ENCODE results near the gene MAN1A2. TPM values are rescaled to one million over a fixed set of nuclear protein-coding genes. Genes with fewer than 3 reads are reported as not detected.
A peak's percentile ranks its signal among the peaks of the same experiment; 100 is the strongest.
"Not testable (repeated sequence)": the region's sequence is repeated elsewhere in the genome, so short reads cannot be mapped to it uniquely, and the experiment has no call there.

MAN1A2 gene
- total and polyA plus RNA-seq, 5 experiments from 2014 or later, result 13.6 to 62.0 (median 21.9) TPM

- Mint-ChIP-seq H3K27me3 (peaks cover 0 to 8% (median 0%) of the 10 kb centered on the region in 5 donors), H3K4me1 (peaks cover 5 to 28% (median 23%) of the 10 kb centered on the region in 4 donors), H3K9me3 (peaks cover 0 to 3% (median 0%) of the 10 kb centered on the region in 9 donors), H3K4me3 (no peak overlapping the region), H3K36me3 (peaks cover 0 to 4% (median 0%) of the 10 kb centered on the region in 3 donors), H3K27ac (peak overlapping the region in 3 of 10 donors; percentile 3 to 65 (median 8))
- DNase-seq, result peak in 4 of 10 donors; percentile 3 to 33 (median 19)
- peak; percentile 70 to 72 for ATAC-seq
- POLR2A ChIA-PET, result interaction anchor here (2.1 kb wide), 1 partner anchor 27 kb away, joined by 8 read pairs; the partner anchor contains the start of gene MAN1A2
Measured at GRCh38 chr1:117339866-117340700, 27.2 kb upstream of the MAN1A2 start.

- ATAC-seq, result no peak
Measured at GRCh38 chr1:117341123-117341522, 26.1 kb upstream of the MAN1A2 start.

GRCh38 chr1:117342397-117342796, 24.9 kb upstream of the MAN1A2 start:
- no peaks in the 10 kb centered on the region for H3K9me3 Mint-ChIP-seq
- H3K4me1 Mint-ChIP-seq, result peaks cover 5 to 28% (median 25%) of the 10 kb centered on the region in 4 donors
- peaks cover 0 to 6% (median 0%) of the 10 kb centered on the region in 3 donors for H3K36me3 Mint-ChIP-seq
- peak overlapping the region in 2 of 10 donors; percentile 10 to 79 for H3K27ac Mint-ChIP-seq
- H3K27me3 Mint-ChIP-seq, result peaks cover 0 to 10% (median 0%) of the 10 kb centered on the region in 5 donors
- no peak for DNase-seq
- H3K4me3 Mint-ChIP-seq, result peak overlapping the region in 3 of 10 donors; percentile 32 to 52 (median 38)
- no peak for ATAC-seq
- POLR2A ChIA-PET, result interaction anchor here (1.0 to 1.2 kb wide), 2 partner anchors 23 to 25 kb away, joined by 3 read pairs; partner anchors contain the start of gene MAN1A2

More at GRCh38 chr1:117341123-117341522, 26.1 kb upstream of the MAN1A2 start:
- POLR2A ChIA-PET, result interaction anchor here (2.1 kb wide), 1 partner anchor 26 kb away, joined by 8 read pairs; the partner anchor contains the start of gene MAN1A2
- peaks cover 0 to 3% (median 0%) of the 10 kb centered on the region in 9 donors for H3K9me3 Mint-ChIP-seq
- H3K36me3 Mint-ChIP-seq, result peaks cover 0 to 6% (median 0%) of the 10 kb centered on the region in 3 donors
- peak overlapping the region in 1 of 10 donors; percentile 1 for H3K27ac Mint-ChIP-seq
- no peak overlapping the region for H3K4me3 Mint-ChIP-seq
- H3K27me3 Mint-ChIP-seq, result peaks cover 0 to 10% (median 0%) of the 10 kb centered on the region in 5 donors
- H3K4me1 Mint-ChIP-seq, result peaks cover 5 to 28% (median 23%) of the 10 kb centered on the region in 4 donors
- no peak for DNase-seq

GRCh38 chr1:117346206-117346928, 20.9 kb upstream of the MAN1A2 start:
- Mint-ChIP-seq H3K36me3 (peaks cover 0 to 2% (median 0%) of the 10 kb centered on the region in 3 donors), H3K4me3 (no peak overlapping the region), H3K9me3 (no peaks in the 10 kb centered on the region), H3K27ac (peak overlapping the region in 1 of 10 donors; percentile 15), H3K4me1 (peaks cover 3 to 16% (median 12%) of the 10 kb centered on the region in 4 donors), H3K27me3 (peaks cover 0 to 6% (median 0%) of the 10 kb centered on the region in 5 donors)
- POLR2A ChIA-PET, result no interaction called here
- no peak for ATAC-seq
- no peak for DNase-seq

GRCh38 chr1:117347907-117348306, 19.3 kb upstream of the MAN1A2 start:
- Mint-ChIP-seq H3K4me1 (peaks cover 0 to 6% (median 1%) of the 10 kb centered on the region in 4 donors), H3K27ac (no peak overlapping the region), H3K27me3 (peaks cover 0 to 6% (median 0%) of the 10 kb centered on the region in 5 donors), H3K36me3 (peaks cover 0 to 2% (median 0%) of the 10 kb centered on the region in 3 donors), H3K9me3 (peaks cover 0 to 2% (median 0%) of the 10 kb centered on the region in 9 donors), H3K4me3 (no peak overlapping the region)
- POLR2A ChIA-PET, result no interaction called here
- ATAC-seq (no peak), DNase-seq (no peak)

- H3K27me3 Mint-ChIP-seq, H3K9me3 Mint-ChIP-seq, ATAC-seq, H3K4me1 Mint-ChIP-seq, H3K36me3 Mint-ChIP-seq, H3K4me3 Mint-ChIP-seq, DNase-seq, H3K27ac Mint-ChIP-seq, POLR2A ChIA-PET: not testable (repeated sequence)
Measured at GRCh38 chr1:117352695-117353094, 14.6 kb upstream of the MAN1A2 start.

GRCh38 chr1:117357833-117358603, 9.2 kb upstream of the MAN1A2 start:
- H3K9me3 Mint-ChIP-seq, result not testable (repeated sequence)

GRCh38 chr1:117358604-117358887, 8.7 kb upstream of the MAN1A2 start:
- not testable (repeated sequence) for H3K9me3 Mint-ChIP-seq, DNase-seq, H3K36me3 Mint-ChIP-seq, H3K27me3 Mint-ChIP-seq, ATAC-seq
- H3K4me1 Mint-ChIP-seq, result peaks cover 11 to 49% (median 44%) of the 10 kb centered on the region in 4 donors
- H3K27ac Mint-ChIP-seq, result peak overlapping the region in 9 of 10 donors; percentile 60 to 97 (median 85)
- POLR2A ChIA-PET, result interaction anchor here (0.8 to 2.6 kb wide), 2 partner anchors 9 to 10 kb away, joined by 4 to 22 read pairs; partner anchors contain the start of gene MAN1A2
- H3K4me3 Mint-ChIP-seq, result peak overlapping the region; percentile 4 to 79 (median 57)

More at GRCh38 chr1:117357833-117358603, 9.2 kb upstream of the MAN1A2 start:
- H3K4me3 Mint-ChIP-seq, result peak overlapping the region; percentile 4 to 79 (median 57)
- peak overlapping the region in 9 of 10 donors; percentile 60 to 97 (median 85) for H3K27ac Mint-ChIP-seq
- POLR2A ChIA-PET, result interaction anchor here (0.8 to 2.6 kb wide), 2 partner anchors 9 to 11 kb away, joined by 4 to 22 read pairs; partner anchors contain the start of gene MAN1A2
- H3K4me1 Mint-ChIP-seq, result peaks cover 11 to 44% (median 41%) of the 10 kb centered on the region in 4 donors
- not testable (repeated sequence) for ATAC-seq, H3K36me3 Mint-ChIP-seq, H3K27me3 Mint-ChIP-seq
- DNase-seq, result peak in 9 of 10 donors; percentile 20 to 74 (median 37)

GRCh38 chr1:117359561-117360289, 7.5 kb upstream of the MAN1A2 start:
- Mint-ChIP-seq H3K27me3 (no peaks in the 10 kb centered on the region), H3K4me1 (peaks cover 16 to 57% (median 54%) of the 10 kb centered on the region in 4 donors), H3K9me3 (peaks cover 0 to 6% (median 0%) of the 10 kb centered on the region in 9 donors), H3K4me3 (peak overlapping the region; percentile 19 to 71 (median 56)), H3K36me3 (peaks cover 0 to 2% (median 0%) of the 10 kb centered on the region in 3 donors), H3K27ac (peak overlapping the region; percentile 0 to 97 (median 78))
- DNase-seq (no peak), ATAC-seq (no peak)
- POLR2A ChIA-PET, result interaction anchor here (2.6 kb wide), 1 partner anchor 7 kb away, joined by 22 read pairs; the partner anchor contains the start of gene MAN1A2

GRCh38 chr1:117362986-117363385, 4.3 kb upstream of the MAN1A2 start:
- Mint-ChIP-seq H3K4me3 (peak overlapping the region in 1 of 10 donors; percentile 32), H3K27me3 (no peaks in the 10 kb centered on the region), H3K4me1 (peaks cover 28 to 71% (median 65%) of the 10 kb centered on the region in 4 donors), H3K27ac (peak overlapping the region in 5 of 10 donors; percentile 12 to 97 (median 69)), H3K9me3 (peaks cover 0 to 3% (median 0%) of the 10 kb centered on the region in 9 donors), H3K36me3 (no peaks in the 10 kb centered on the region)
- ATAC-seq (no peak), DNase-seq (no peak)
- POLR2A ChIA-PET, result interaction anchor here (0.6 kb wide), 1 partner anchor 29 kb away, joined by 4 read pairs; no protein-coding TSS in a partner anchor

GRCh38 chr1:117363571-117364048, 3.6 kb upstream of the MAN1A2 start:
- H3K4me3 Mint-ChIP-seq, result peak overlapping the region in 4 of 10 donors; percentile 4 to 78 (median 24)
- POLR2A ChIA-PET, result interaction anchor here (0.6 kb wide), 1 partner anchor 19 kb away, joined by 4 read pairs; no protein-coding TSS in a partner anchor
- ATAC-seq, result no peak

More at GRCh38 chr1:117363571-117364048, 3.6 kb upstream of the MAN1A2 start:
- Mint-ChIP-seq H3K27ac (peak overlapping the region in 8 of 10 donors; percentile 22 to 97 (median 58)), H3K9me3 (peaks cover 0 to under 1% (median 0%) of the 10 kb centered on the region in 9 donors), H3K27me3 (no peaks in the 10 kb centered on the region), H3K36me3 (no peaks in the 10 kb centered on the region), H3K4me1 (peaks cover 31 to 71% (median 63%) of the 10 kb centered on the region in 4 donors)
- DNase-seq, result no peak
